HG03095 (cell line): Measurements from ENCODE around the gene PTPN6.

Source experiments
- ATAC-seq: cut with Tn5 transposase; IDR thresholded peaks from one replicate; pipeline ENCODE4 v1.9.1; 2021; ENCODE audit warnings: moderate library complexity; ENCODE audit not compliant: unreplicated experiment

PTPN6 gene

GRCh38 chr12:6954316-6955107 is 3.4 kb downstream of the PTPN6 start:
- ATAC-seq, result no peak

GRCh38 chr12:6955108-6956020 is 4.2 kb downstream of the PTPN6 start:
- ATAC-seq, result no peak

GRCh38 chr12:6956021-6956727 is 5.0 kb downstream of the PTPN6 start:
- ATAC-seq, result no peak

GRCh38 chr12:6957151-6957701 is 6.1 kb downstream of the PTPN6 start:
- ATAC-seq, result no peak

GRCh38 chr12:6957741-6958608 is 6.8 kb downstream of the PTPN6 start:
- ATAC-seq, result no peak

GRCh38 chr12:6958609-6959057 is 7.5 kb downstream of the PTPN6 start:
- ATAC-seq, result no peak

GRCh38 chr12:6959058-6959804 is 8.1 kb downstream of the PTPN6 start:
- peak; percentile 45 for ATAC-seq

- no peak for ATAC-seq
These were observed 8.8 kb downstream of the PTPN6 start for GRCh38 chr12:6959805-6960592.

- no peak for ATAC-seq
These were observed 9.6 kb downstream of the PTPN6 start for GRCh38 chr12:6960593-6961277.

GRCh38 chr12:6961278-6961694 is 10.1 kb downstream of the PTPN6 start:
- ATAC-seq, result no peak

GRCh38 chr12:6961695-6962284 is 10.6 kb downstream of the PTPN6 start:
- ATAC-seq, result no peak

- ATAC-seq, result no peak
These were observed 11.3 kb downstream of the PTPN6 start for GRCh38 chr12:6962285-6963015.

- ATAC-seq, result no peak
These were observed 12.0 kb downstream of the PTPN6 start for GRCh38 chr12:6963016-6963731.

GRCh38 chr12:6963791-6964413 is 12.7 kb downstream of the PTPN6 start:
- ATAC-seq, result no peak

GRCh38 chr12:6964605-6965025 is 13.5 kb downstream of the PTPN6 start:
- no peak for ATAC-seq
